Measurements from ENCODE around the gene DYNLT3.

DNA sequence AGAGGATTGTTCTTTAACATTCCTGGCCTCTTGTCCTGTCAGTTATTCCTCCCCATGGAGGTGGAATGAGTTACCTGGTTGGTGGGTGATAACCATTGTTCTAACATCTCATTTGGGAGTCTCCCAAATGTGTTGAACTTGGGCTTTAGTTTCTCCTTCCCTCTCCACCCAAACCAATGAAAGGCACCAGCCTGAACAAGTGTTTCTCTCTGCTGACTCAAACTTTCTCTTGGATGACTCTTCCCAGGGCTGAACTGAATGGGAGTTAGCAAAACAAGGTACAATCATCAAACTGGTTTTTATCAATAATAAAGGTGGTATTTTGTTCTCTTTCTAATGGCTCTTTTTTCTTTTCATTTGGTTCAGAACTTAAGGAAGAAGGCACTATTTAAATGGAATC is 2.7 kb downstream of the DYNLT3 start:
- TF ChIP-seq POLR2A (IDR thresholded peaks at IDR 0.05) (no peak), EP300 (IDR thresholded peaks at IDR 0.05) (no peak)
- TF ChIP-seq, protein P1, sequence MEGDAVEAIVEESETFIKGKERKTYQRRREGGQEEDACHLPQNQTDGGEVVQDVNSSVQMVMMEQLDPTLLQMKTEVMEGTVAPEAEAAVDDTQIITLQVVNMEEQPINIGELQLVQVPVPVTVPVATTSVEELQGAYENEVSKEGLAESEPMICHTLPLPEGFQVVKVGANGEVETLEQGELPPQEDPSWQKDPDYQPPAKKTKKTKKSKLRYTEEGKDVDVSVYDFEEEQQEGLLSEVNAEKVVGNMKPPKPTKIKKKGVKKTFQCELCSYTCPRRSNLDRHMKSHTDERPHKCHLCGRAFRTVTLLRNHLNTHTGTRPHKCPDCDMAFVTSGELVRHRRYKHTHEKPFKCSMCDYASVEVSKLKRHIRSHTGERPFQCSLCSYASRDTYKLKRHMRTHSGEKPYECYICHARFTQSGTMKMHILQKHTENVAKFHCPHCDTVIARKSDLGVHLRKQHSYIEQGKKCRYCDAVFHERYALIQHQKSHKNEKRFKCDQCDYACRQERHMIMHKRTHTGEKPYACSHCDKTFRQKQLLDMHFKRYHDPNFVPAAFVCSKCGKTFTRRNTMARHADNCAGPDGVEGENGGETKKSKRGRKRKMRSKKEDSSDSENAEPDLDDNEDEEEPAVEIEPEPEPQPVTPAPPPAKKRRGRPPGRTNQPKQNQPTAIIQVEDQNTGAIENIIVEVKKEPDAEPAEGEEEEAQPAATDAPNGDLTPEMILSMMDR (IDR thresholded peaks at IDR 0.05): no peak
